IMR-90 (cell line): ENCODE data around the gene ADH5. TPM values are rescaled to one million over a fixed set of nuclear protein-coding genes. Genes with fewer than 3 reads are reported as not detected.

ENCODE experiments used
- ATAC-seq: fragments of 200-7000 bp; cut with Tn5 transposase; 2 replicates; pipeline ENCODE4 v1.9.1; 2020; ENCODE audit warnings: low read depth, mild to moderate bottlenecking, moderate library complexity
- BruUV-seq: library from RNA; stranded (reverse); fragments of 400-500 nt; replicated peaks from 2 replicates; lab custom pipeline; 2021; lab: Mats Ljungman, UMichigan
- CTCF ChIA-PET: fragments of 300-600 bp; formaldehyde crosslinking; extraction: SDS; loops from one replicate; lab custom pipeline; 2021; ENCODE audit warnings: antibody characterized with exemption; lab: Yijun Ruan, JAX
- POLR2A ChIA-PET: fragments of 300-600 bp; sonication (Branson Sonifier 250); formaldehyde crosslinking; loops from one replicate; lab custom pipeline; 2022; ENCODE audit warnings: antibody characterized with exemption; ENCODE audit not compliant: unreplicated experiment; lab: Charles Lee
- DNase-seq: peaks from one replicate; pipeline ENCODE4 v3.0.0; 2013
- H2AFZ ChIP-seq: replicated peaks from 2 replicates; pipeline ENCODE3; 2013; ENCODE audit warnings: low read length, mild to moderate bottlenecking; ENCODE audit not compliant: poor library complexity
- H2AK5ac ChIP-seq: 2 replicates; pipeline ENCODE4 v1.6.1; 2013; ENCODE audit warnings: low read depth, low read length, inconsistent platforms
- H2AK9ac ChIP-seq: replicated peaks from 2 replicates; pipeline ENCODE3; 2013; ENCODE audit warnings: mild to moderate bottlenecking, low read depth, low read length, moderate library complexity; ENCODE audit not compliant: poor library complexity
- H2BK120ac ChIP-seq: 2 replicates; pipeline ENCODE4 v1.6.1; 2013; ENCODE audit warnings: low read depth, low read length, inconsistent platforms
- H2BK15ac ChIP-seq: 3 replicates; pipeline ENCODE4 v1.6.1; 2013; ENCODE audit warnings: low read depth, low read length, inconsistent platforms
- H2BK20ac ChIP-seq: 2 replicates; pipeline ENCODE4 v1.6.1; 2013; ENCODE audit warnings: low read depth, mild to moderate bottlenecking, inconsistent platforms, low read length, moderate library complexity
- H2BK5ac ChIP-seq: 2 replicates; pipeline ENCODE4 v1.6.1; 2013; ENCODE audit warnings: mild to moderate bottlenecking, low read depth, low read length, inconsistent platforms; ENCODE audit not compliant: poor library complexity, severe bottlenecking
- H3K14ac ChIP-seq: replicated peaks from 2 replicates; pipeline ENCODE4 v1.6.1; 2013; ENCODE audit warnings: low read depth, low read length, inconsistent platforms
- H3K18ac ChIP-seq: 2 replicates; pipeline ENCODE4 v1.6.1; 2013; ENCODE audit warnings: low read depth, low read length, control low read depth
- H3K23ac ChIP-seq: 2 replicates; pipeline ENCODE4 v1.6.1; 2013; ENCODE audit warnings: low read depth, low read length, inconsistent platforms
- H3K27ac ChIP-seq: 2 replicates; pipeline ENCODE4 v1.5.1; 2013; ENCODE audit warnings: mild to moderate bottlenecking, control low read depth, low read length; ENCODE audit not compliant: insufficient read depth
- H3K27me3 ChIP-seq: 2 replicates; pipeline ENCODE4 v1.6.1; 2013; ENCODE audit warnings: low read length; ENCODE audit not compliant: control insufficient read depth, insufficient read depth
- H3K36me3 ChIP-seq: 2 replicates; pipeline ENCODE4 v1.6.1; 2013; ENCODE audit warnings: low read length, mixed read lengths; ENCODE audit not compliant: control insufficient read depth, insufficient read depth
- H3K4ac ChIP-seq: 2 replicates; pipeline ENCODE4 v1.6.1; 2013; ENCODE audit warnings: low read depth, low read length, inconsistent platforms
- H3K4me1 ChIP-seq: 2 replicates; pipeline ENCODE4 v1.6.1; 2013; ENCODE audit warnings: low read length, mixed read lengths; ENCODE audit not compliant: control insufficient read depth, insufficient read depth
- H3K4me2 ChIP-seq: 2 replicates; pipeline ENCODE4 v1.6.1; 2013; ENCODE audit warnings: low read depth, mild to moderate bottlenecking, control low read depth, low read length, moderate library complexity
- H3K4me3 ChIP-seq: 2 replicates; pipeline ENCODE4 v1.5.1; 2013; ENCODE audit warnings: low read depth, mild to moderate bottlenecking, control low read depth, low read length, moderate library complexity; ENCODE audit not compliant: insufficient read depth
- H3K56ac ChIP-seq: 2 replicates; pipeline ENCODE4 v1.6.1; 2013; ENCODE audit warnings: low read length, inconsistent platforms; ENCODE audit not compliant: insufficient read depth; ENCODE audit errors: extremely low read depth
- H3K79me1 ChIP-seq, 2 experiments: 2 replicates each; pipeline ENCODE4 v1.6.1; 2013; ENCODE audit warnings: low read length in 2 of 2, inconsistent platforms in 1 of 2, low read depth in 1 of 2
- H3K9ac ChIP-seq: 2 replicates; pipeline ENCODE4 v1.6.1; 2013; ENCODE audit warnings: low read depth, low read length, control low read depth
- H3K9me1 ChIP-seq: 2 replicates; pipeline ENCODE4 v1.6.1; 2013; ENCODE audit warnings: low read length, inconsistent platforms; ENCODE audit not compliant: insufficient read depth
- H3K9me3 ChIP-seq: 2 replicates; pipeline ENCODE4 v1.6.1; 2013; ENCODE audit warnings: low read length; ENCODE audit not compliant: control insufficient read depth, insufficient read depth
- H4K20me1 ChIP-seq: 2 replicates; pipeline ENCODE4 v1.6.1; 2013; ENCODE audit warnings: low read length, inconsistent platforms; ENCODE audit not compliant: insufficient read depth
- H4K5ac ChIP-seq: 2 replicates; pipeline ENCODE4 v1.6.1; 2013; ENCODE audit warnings: mild to moderate bottlenecking, low read depth, low read length, control low read depth
- H4K8ac ChIP-seq, 2 experiments: 2 replicates each; pipeline ENCODE4 v1.6.1; 2013; ENCODE audit warnings: low read depth in 2 of 2, low read length in 2 of 2, control low read depth in 1 of 2, inconsistent platforms in 1 of 2
- H4K91ac ChIP-seq: 2 replicates; pipeline ENCODE4 v1.6.1; 2013; ENCODE audit warnings: low read depth, low read length, inconsistent platforms; ENCODE audit not compliant: insufficient read depth
- BHLHE40 ChIP-seq: fragments of 150-350 bp; IDR thresholded peaks from 2 replicates; pipeline ENCODE4 v1.6.1; 2016; ENCODE audit warnings: mild to moderate bottlenecking, low read depth, low read length
- CHD1 ChIP-seq: IDR thresholded peaks from 2 replicates; pipeline ENCODE4 v1.6.1; 2012; ENCODE audit warnings: low read depth, low read length, improper control_type of control experiment
- CTCF ChIP-seq: conservative IDR thresholded peaks from 2 replicates; pipeline ENCODE4 v1.5.1; 2012; ENCODE audit warnings: mild to moderate bottlenecking, low read depth, low read length, improper control_type of control experiment
- FOS ChIP-seq: fragments of 150-350 bp; IDR thresholded peaks from 2 replicates; pipeline ENCODE4 v1.6.1; 2016; ENCODE audit warnings: low read depth, low read length
- MXI1 ChIP-seq: IDR thresholded peaks from 2 replicates; pipeline ENCODE4 v1.6.1; 2012; ENCODE audit warnings: low read depth, mild to moderate bottlenecking, low read length, moderate library complexity, borderline replicate concordance
- RAD21 ChIP-seq: IDR thresholded peaks from 2 replicates; pipeline ENCODE4 v1.6.1; 2012; ENCODE audit warnings: low read length, improper control_type of control experiment
- SMC3 ChIP-seq: fragments of 150-350 bp; IDR thresholded peaks from 2 replicates; pipeline ENCODE4 v1.6.1; 2016; ENCODE audit warnings: low read depth, mild to moderate bottlenecking, antibody characterized with exemption, low read length, moderate library complexity
- USF2 ChIP-seq: fragments of 150-350 bp; IDR thresholded peaks from 2 replicates; pipeline ENCODE4 v1.6.1; 2017; ENCODE audit warnings: mild to moderate bottlenecking, antibody characterized with exemption, low read length, low read depth
- dilution Hi-C: fragments of 300-500 bp; cut with HindIII; formaldehyde crosslinking; loops from one replicate; pipeline ENCODE4 v1.14.3; 2018; ENCODE audit warnings: low sequenced_read_pairs; ENCODE audit not compliant: unreplicated experiment
- in situ Hi-C: fragments of 300-500 bp; cut with MboI; formaldehyde crosslinking; loops from 3 replicates; pipeline ENCODE4 v1.14.3; 2019; ENCODE audit warnings: low sequenced_read_pairs, inconsistent platforms, mixed read lengths
- intact Hi-C: fragments of 100-400 bp; cut with micrococcal nuclease; formaldehyde crosslinking; loops from 2 replicates; pipeline ENCODE4 v1.10.0; 2022
- polyA plus RNA-seq, 3 experiments: library from polyadenylated mRNA; depleted of rRNA; stranded (reverse); fragments of >200 nt; gene quantifications; 2 replicates each; pipeline ENCODE4 v1.2.3, GENCODE V29; 2012; ENCODE audit warnings: low replicate concordance in 1 of 3
- total RNA-seq: library from RNA; depleted of rRNA; stranded (reverse); fragments of >200 nt; gene quantifications from 2 replicates; pipeline ENCODE4 v1.2.3, GENCODE V29; 2012

ADH5 gene
- total and polyA plus RNA-seq, 2 of the 4 experiments (the other 2 are of a cell fraction) = 140 to 178 TPM

GRCh38 chr4:99103166-99103565, 14.6 kb upstream of the ADH5 start:
- no peak overlapping the region for H2BK20ac ChIP-seq
- dilution Hi-C loops (no loop called here), in situ Hi-C loops (no loop called here), intact Hi-C loops (no loop called here)
- BruUV-seq = no TSS peak
- H3K9me3 ChIP-seq = no peaks in the 10 kb centered on the region
- no peak for DNase-seq
- no peak overlapping the region for H3K23ac ChIP-seq
- no peaks in the 10 kb centered on the region for H3K36me3 ChIP-seq
- H3K14ac ChIP-seq = no peak overlapping the region
- no peak overlapping the region for H3K18ac ChIP-seq
- H4K5ac ChIP-seq = no peak overlapping the region
- no peak overlapping the region for H3K56ac ChIP-seq
- no peak overlapping the region for H4K8ac ChIP-seq
- H2AK9ac ChIP-seq = no peak overlapping the region
- H3K27ac ChIP-seq = no peak overlapping the region
- H2AK5ac ChIP-seq = no peak overlapping the region
- H2AFZ ChIP-seq = no peak overlapping the region
- H3K9ac ChIP-seq = no peak overlapping the region
- no peak overlapping the region for H2BK5ac ChIP-seq
- no peak overlapping the region for H4K91ac ChIP-seq
- no peak overlapping the region for H2BK120ac ChIP-seq
- H3K79me1 ChIP-seq = no peaks in the 10 kb centered on the region
- no peak overlapping the region for H2BK15ac ChIP-seq
- TF ChIP-seq SMC3 (no peak), FOS (no peak), BHLHE40 (no peak), USF2 (no peak), MXI1 (no peak), CHD1 (no peak), CTCF (no peak), RAD21 (no peak)
- no peak overlapping the region for H3K4me3 ChIP-seq
- no peak overlapping the region for H3K4me2 ChIP-seq
- H3K4ac ChIP-seq = no peak overlapping the region
- ChIA-PET CTCF (no interaction called here), POLR2A (no interaction called here)
- peaks cover 9% of the 10 kb centered on the region for H3K4me1 ChIP-seq
- H3K27me3 ChIP-seq = no peaks in the 10 kb centered on the region
- H3K9me1 ChIP-seq = 0 out of 2 replicates have a peak, but pooled peaks cover 2% of the 10 kb centered on the region
- ATAC-seq = no peak
- H4K20me1 ChIP-seq = no peaks in the 10 kb centered on the region
